ENCODE data around the gene IFT122.

DNA sequence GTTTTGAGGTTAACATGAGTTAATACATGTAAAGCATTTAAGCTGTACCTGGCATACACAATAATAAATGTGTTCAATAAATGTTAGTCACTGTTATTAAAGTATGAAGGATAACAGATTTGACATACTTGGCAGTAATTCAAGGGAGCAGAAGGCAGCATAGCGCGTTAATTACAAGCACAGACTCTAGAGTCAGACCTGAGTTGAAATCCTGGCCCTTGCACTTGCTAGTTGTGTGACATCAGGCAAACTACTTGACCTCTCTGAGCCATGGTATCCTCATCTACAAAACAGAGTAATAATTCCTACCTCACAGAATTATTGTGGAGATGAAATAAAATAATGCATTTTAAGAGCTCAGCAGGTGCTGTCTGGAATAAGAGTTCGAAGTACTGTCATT, 5.4 kb downstream of the IFT122 start:
- TF ChIP-seq, protein P1, sequence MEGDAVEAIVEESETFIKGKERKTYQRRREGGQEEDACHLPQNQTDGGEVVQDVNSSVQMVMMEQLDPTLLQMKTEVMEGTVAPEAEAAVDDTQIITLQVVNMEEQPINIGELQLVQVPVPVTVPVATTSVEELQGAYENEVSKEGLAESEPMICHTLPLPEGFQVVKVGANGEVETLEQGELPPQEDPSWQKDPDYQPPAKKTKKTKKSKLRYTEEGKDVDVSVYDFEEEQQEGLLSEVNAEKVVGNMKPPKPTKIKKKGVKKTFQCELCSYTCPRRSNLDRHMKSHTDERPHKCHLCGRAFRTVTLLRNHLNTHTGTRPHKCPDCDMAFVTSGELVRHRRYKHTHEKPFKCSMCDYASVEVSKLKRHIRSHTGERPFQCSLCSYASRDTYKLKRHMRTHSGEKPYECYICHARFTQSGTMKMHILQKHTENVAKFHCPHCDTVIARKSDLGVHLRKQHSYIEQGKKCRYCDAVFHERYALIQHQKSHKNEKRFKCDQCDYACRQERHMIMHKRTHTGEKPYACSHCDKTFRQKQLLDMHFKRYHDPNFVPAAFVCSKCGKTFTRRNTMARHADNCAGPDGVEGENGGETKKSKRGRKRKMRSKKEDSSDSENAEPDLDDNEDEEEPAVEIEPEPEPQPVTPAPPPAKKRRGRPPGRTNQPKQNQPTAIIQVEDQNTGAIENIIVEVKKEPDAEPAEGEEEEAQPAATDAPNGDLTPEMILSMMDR (IDR thresholded peaks at IDR 0.05; ENCODE audit: insufficient read depth, low read length) = no peak
- TF ChIP-seq GABPA (IDR thresholded peaks at IDR 0.05; ENCODE audit: low read depth) = no peak
- TF ChIP-seq, protein P2, sequence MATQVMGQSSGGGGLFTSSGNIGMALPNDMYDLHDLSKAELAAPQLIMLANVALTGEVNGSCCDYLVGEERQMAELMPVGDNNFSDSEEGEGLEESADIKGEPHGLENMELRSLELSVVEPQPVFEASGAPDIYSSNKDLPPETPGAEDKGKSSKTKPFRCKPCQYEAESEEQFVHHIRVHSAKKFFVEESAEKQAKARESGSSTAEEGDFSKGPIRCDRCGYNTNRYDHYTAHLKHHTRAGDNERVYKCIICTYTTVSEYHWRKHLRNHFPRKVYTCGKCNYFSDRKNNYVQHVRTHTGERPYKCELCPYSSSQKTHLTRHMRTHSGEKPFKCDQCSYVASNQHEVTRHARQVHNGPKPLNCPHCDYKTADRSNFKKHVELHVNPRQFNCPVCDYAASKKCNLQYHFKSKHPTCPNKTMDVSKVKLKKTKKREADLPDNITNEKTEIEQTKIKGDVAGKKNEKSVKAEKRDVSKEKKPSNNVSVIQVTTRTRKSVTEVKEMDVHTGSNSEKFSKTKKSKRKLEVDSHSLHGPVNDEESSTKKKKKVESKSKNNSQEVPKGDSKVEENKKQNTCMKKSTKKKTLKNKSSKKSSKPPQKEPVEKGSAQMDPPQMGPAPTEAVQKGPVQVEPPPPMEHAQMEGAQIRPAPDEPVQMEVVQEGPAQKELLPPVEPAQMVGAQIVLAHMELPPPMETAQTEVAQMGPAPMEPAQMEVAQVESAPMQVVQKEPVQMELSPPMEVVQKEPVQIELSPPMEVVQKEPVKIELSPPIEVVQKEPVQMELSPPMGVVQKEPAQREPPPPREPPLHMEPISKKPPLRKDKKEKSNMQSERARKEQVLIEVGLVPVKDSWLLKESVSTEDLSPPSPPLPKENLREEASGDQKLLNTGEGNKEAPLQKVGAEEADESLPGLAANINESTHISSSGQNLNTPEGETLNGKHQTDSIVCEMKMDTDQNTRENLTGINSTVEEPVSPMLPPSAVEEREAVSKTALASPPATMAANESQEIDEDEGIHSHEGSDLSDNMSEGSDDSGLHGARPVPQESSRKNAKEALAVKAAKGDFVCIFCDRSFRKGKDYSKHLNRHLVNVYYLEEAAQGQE (IDR thresholded peaks at IDR 0.05; ENCODE audit: insufficient replicate concordance, low read depth) = no peak
